Measurements from ENCODE around the gene MIGA2. TPM values are rescaled to one million over a fixed set of nuclear protein-coding genes. Genes with fewer than 3 reads are reported as not detected.

Gene MIGA2
- total and polyA plus RNA-seq, 4 donors: 8.0 to 42.6 (median 16.9) TPM

GRCh38 chr9:129121483-129121882, 85.1 kb downstream of the MIGA2 start (continued):
- TF ChIP-seq, protein P1, sequence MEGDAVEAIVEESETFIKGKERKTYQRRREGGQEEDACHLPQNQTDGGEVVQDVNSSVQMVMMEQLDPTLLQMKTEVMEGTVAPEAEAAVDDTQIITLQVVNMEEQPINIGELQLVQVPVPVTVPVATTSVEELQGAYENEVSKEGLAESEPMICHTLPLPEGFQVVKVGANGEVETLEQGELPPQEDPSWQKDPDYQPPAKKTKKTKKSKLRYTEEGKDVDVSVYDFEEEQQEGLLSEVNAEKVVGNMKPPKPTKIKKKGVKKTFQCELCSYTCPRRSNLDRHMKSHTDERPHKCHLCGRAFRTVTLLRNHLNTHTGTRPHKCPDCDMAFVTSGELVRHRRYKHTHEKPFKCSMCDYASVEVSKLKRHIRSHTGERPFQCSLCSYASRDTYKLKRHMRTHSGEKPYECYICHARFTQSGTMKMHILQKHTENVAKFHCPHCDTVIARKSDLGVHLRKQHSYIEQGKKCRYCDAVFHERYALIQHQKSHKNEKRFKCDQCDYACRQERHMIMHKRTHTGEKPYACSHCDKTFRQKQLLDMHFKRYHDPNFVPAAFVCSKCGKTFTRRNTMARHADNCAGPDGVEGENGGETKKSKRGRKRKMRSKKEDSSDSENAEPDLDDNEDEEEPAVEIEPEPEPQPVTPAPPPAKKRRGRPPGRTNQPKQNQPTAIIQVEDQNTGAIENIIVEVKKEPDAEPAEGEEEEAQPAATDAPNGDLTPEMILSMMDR (IDR thresholded peaks at IDR 0.05; ENCODE audit: low read depth, low read length, missing input control): no peak
- TF ChIP-seq RAD21 (IDR thresholded peaks at IDR 0.05): no peak

Other genes with a start within 250 kb of the MIGA2 start
- 10 to 100 TPM in 1 of 2 donors, 1 to 10 TPM in 1; 6.3 to 11.7 TPM for gene TBC1D13, start 249.4 kb upstream of the MIGA2 start, total RNA-seq
- 1 to 10 TPM; 7.4 to 8.6 TPM for gene TBC1D13, start 249.4 kb upstream of the MIGA2 start, polyA plus RNA-seq
- gene ENDOG, start 218.1 kb upstream of the MIGA2 start, total RNA-seq: 10 to 100 TPM; 11.3 to 17.9 TPM
- 10 to 100 TPM; 12.2 to 25.0 TPM for gene ENDOG, start 218.1 kb upstream of the MIGA2 start, polyA plus RNA-seq
- 10 to 100 TPM in 1 of 2 donors, 1 to 10 TPM in 1; 9.0 to 13.7 TPM for gene SPOUT1, start 206.8 kb upstream of the MIGA2 start, total RNA-seq
- 10 to 100 TPM; 15.3 to 30.1 TPM for gene SPOUT1, start 206.8 kb upstream of the MIGA2 start, polyA plus RNA-seq
- 1 to 10 TPM; 6.9 to 8.1 TPM for gene KYAT1, start 154.7 kb upstream of the MIGA2 start, total RNA-seq
- 1 to 10 TPM; 3.8 to 8.0 TPM for gene KYAT1, start 154.7 kb upstream of the MIGA2 start, polyA plus RNA-seq
- gene LRRC8A, start 154.5 kb upstream of the MIGA2 start, total RNA-seq: 10 to 100 TPM; 15.8 to 22.8 TPM
- 10 to 100 TPM; 14.6 to 19.9 TPM for gene LRRC8A, start 154.5 kb upstream of the MIGA2 start, polyA plus RNA-seq
- 10 to 100 TPM in 1 of 2 donors, 1 to 10 TPM in 1; 9.2 to 28.4 TPM for gene PHYHD1, start 115.6 kb upstream of the MIGA2 start, total RNA-seq
- 10 to 100 TPM; 34.2 to 72.8 TPM for gene PHYHD1, start 115.6 kb upstream of the MIGA2 start, polyA plus RNA-seq
- 10 to 100 TPM; 10.0 to 13.4 TPM for gene DOLK, start 89.0 kb upstream of the MIGA2 start, total RNA-seq
- gene DOLK, start 89.0 kb upstream of the MIGA2 start, polyA plus RNA-seq: 10 to 100 TPM in 1 of 2 donors, 1 to 10 TPM in 1; 9.5 to 15.3 TPM
- 10 to 100 TPM; 31.4 to 34.7 TPM for gene NUP188, start 88.9 kb upstream of the MIGA2 start, total RNA-seq
- 1 to 10 TPM; 6.9 to 7.0 TPM for gene NUP188, start 88.9 kb upstream of the MIGA2 start, polyA plus RNA-seq
- 10 to 100 TPM; 22.6 to 26.9 TPM for gene SH3GLB2, start 8.3 kb upstream of the MIGA2 start, total RNA-seq
- gene SH3GLB2, start 8.3 kb upstream of the MIGA2 start, polyA plus RNA-seq: 10 to 100 TPM in 1 of 2 donors, 1 to 10 TPM in 1; 5.0 to 14.0 TPM
- 10 to 100 TPM; 15.3 to 15.6 TPM for gene DOLPP1, start 44.5 kb downstream of the MIGA2 start, total RNA-seq
- 10 to 100 TPM; 14.6 to 14.8 TPM for gene DOLPP1, start 44.5 kb downstream of the MIGA2 start, polyA plus RNA-seq
- 100 to 1,000 TPM in 1 of 2 donors, 10 to 100 TPM in 1; 33.8 to 121 TPM for gene CRAT, start 74.2 kb downstream of the MIGA2 start, total RNA-seq
- 100 to 1,000 TPM in 1 of 2 donors, 10 to 100 TPM in 1; 69.8 to 108 TPM for gene CRAT, start 74.2 kb downstream of the MIGA2 start, polyA plus RNA-seq
- gene PTPA, start 74.8 kb downstream of the MIGA2 start, total RNA-seq: 10 to 100 TPM; 27.6 to 42.6 TPM
- 10 to 100 TPM; 34.1 to 66.0 TPM for gene PTPA, start 74.8 kb downstream of the MIGA2 start, polyA plus RNA-seq
- 1 to 10 TPM; 1.9 to 3.0 TPM for gene IER5L, start 141.6 kb downstream of the MIGA2 start, total RNA-seq
- gene IER5L, start 141.6 kb downstream of the MIGA2 start, polyA plus RNA-seq: 1 to 10 TPM in 1 of 2 donors, under 1 TPM in 1; 0.40 to 3.3 TPM